Upper lobe of left lung (tissue), 6 donors: ENCODE measurements around the gene NFE2L1. TPM values are rescaled to one million over a fixed set of nuclear protein-coding genes. Genes with fewer than 3 reads are reported as not detected.
A peak's percentile ranks its signal among the peaks of the same experiment; 100 is the strongest.
"Not testable (repeated sequence)": the region's sequence is repeated elsewhere in the genome, so short reads cannot be mapped to it uniquely, and the experiment has no call there.

Source experiments
- ATAC-seq, 2 donors: fragments of 200-7000 bp; cut with Tn5 transposase; one replicate each; pipeline ENCODE4 v1.9.1; 2022; ENCODE audit warnings: mild to moderate bottlenecking in 2 of 2, moderate library complexity in 2 of 2; ENCODE audit not compliant: low FRiP score in 2 of 2
- DNase-seq, 2 donors: peaks; one replicate each; pipeline ENCODE4 v3.0.0-alpha.2; 2019 to 2020
- H3K27ac ChIP-seq, 4 donors: fragments of 200-600 bp; sonication (generic); one replicate each; pipeline ENCODE4 v1.5.1; 2016 to 2019
- H3K27me3 ChIP-seq, 4 donors: fragments of 200-600 bp; sonication (generic); one replicate each; pipeline ENCODE4 v1.5.1; 2017 to 2019
- H3K36me3 ChIP-seq, 4 donors: fragments of 200-600 bp; sonication (generic); one replicate each; pipeline ENCODE4 v1.5.1; 2016 to 2019
- H3K4me1 ChIP-seq, 4 donors: fragments of 200-600 bp; sonication (generic); one replicate each; pipeline ENCODE4 v1.5.1; 2018 to 2019
- H3K4me3 ChIP-seq, 4 donors: fragments of 200-600 bp; sonication (generic); one replicate each; pipeline ENCODE4 v1.5.1; 2017 to 2019; ENCODE audit warnings: mild to moderate bottlenecking in 2 of 4, moderate library complexity in 1 of 4
- H3K9me3 ChIP-seq, 4 donors: fragments of 200-600 bp; sonication (generic); one replicate each; pipeline ENCODE4 v1.5.1; 2018 to 2019
- CTCF ChIP-seq, 6 experiments: fragments of 450-650 bp in 4 of 6; fragments of 200-600 bp in 2 of 6; sonication (generic) in 2 of 6; IDR thresholded peaks; one replicate each; pipeline ENCODE4 v1.5.1; 2016 to 2019; ENCODE audit warnings: antibody characterized with exemption in 6 of 6
- EP300 ChIP-seq, 4 donors: sonication (generic); formaldehyde crosslinking; IDR thresholded peaks; one replicate each; pipeline ENCODE4 v1.5.1; 2017; ENCODE audit warnings: antibody characterized with exemption in 4 of 4, control low read depth in 2 of 4
- POLR2A ChIP-seq, 4 donors: fragments of 450-650 bp; IDR thresholded peaks; one replicate each; pipeline ENCODE4 v1.5.1; 2016 to 2017; ENCODE audit warnings: antibody characterized with exemption in 4 of 4, mild to moderate bottlenecking in 2 of 4
- POLR2AphosphoS5 ChIP-seq, 2 donors: sonication (generic); formaldehyde crosslinking; IDR thresholded peaks; one replicate each; pipeline ENCODE4 v1.5.1; 2017; ENCODE audit warnings: antibody characterized with exemption in 2 of 2
- WGBS, 2 donors: methylation state at CpG; one replicate each; pipeline ENCODE4 v1.1.5; 2017 to 2018; 5-methylcytosine and 5-hydroxymethylcytosine counted together
- total RNA-seq, 6 donors: library from RNA; depleted of rRNA in 4 of 6; stranded (reverse); fragments of >200 nt in 4 of 6; gene quantifications; one replicate each; pipeline versions ENCODE4 v1.1.0 to v1.2.1, GENCODE V29; 2016 to 2021
- donor health status: DM: no; HTN: no; CAD: no; lungs with moderate emphysema.
- donor health status: DM: no; HTN: yes; CAD: no; lungs with severe emphysema.

NFE2L1 gene
- total RNA-seq, 6 donors from 2014 or later, result 105 to 203 (median 148) TPM

- H3K27me3 ChIP-seq, result no peaks in the 10 kb centered on the region
- TF ChIP-seq POLR2AphosphoS5 (IDR thresholded peaks at IDR 0.05) (no peak), EP300 (IDR thresholded peaks at IDR 0.05) (no peak), POLR2A (IDR thresholded peaks at IDR 0.05) (no peak), CTCF (IDR thresholded peaks at IDR 0.05) (peak; percentile 67 to 87 (median 82))
- DNase-seq (peak in 1 of 2 donors; percentile 76), ATAC-seq (peak; percentile 77 to 92)
- WGBS, 2 donors, result 79 to 80% methylated on average over 7 of the region's 7 CpGs
- no peaks in the 10 kb centered on the region for H3K4me1 ChIP-seq
- no peak overlapping the region for H3K4me3 ChIP-seq
- no peaks in the 10 kb centered on the region for H3K9me3 ChIP-seq
- H3K27ac ChIP-seq, result no peak overlapping the region
- H3K36me3 ChIP-seq, result peaks cover 9 to 69% (median 28%) of the 10 kb centered on the region in 4 donors
Measured at GRCh38 chr17:48074322-48075081, 26.3 kb downstream of the NFE2L1 start.

- 95 to 97% methylated on average over 9 to 10 of the region's 10 CpGs for whole genome bisulfite sequencing, 2 donors
Measured at GRCh38 chr17:48077152-48077551, 29.0 kb downstream of the NFE2L1 start.

GRCh38 chr17:48081858-48082257 lies 33.7 kb downstream of the NFE2L1 start:
- Histone ChIP-seq H3K27ac (no peak overlapping the region), H3K36me3 (peaks cover 0 to under 1% (median 0%) of the 10 kb centered on the region in 4 donors), H3K4me1 (peaks cover 5 to 12% (median 12%) of the 10 kb centered on the region in 4 donors), H3K27me3 (no peaks in the 10 kb centered on the region), H3K4me3 (no peak overlapping the region), H3K9me3 (no peaks in the 10 kb centered on the region)
- ATAC-seq (no peak), DNase-seq (no peak)
- TF ChIP-seq CTCF (IDR thresholded peaks at IDR 0.05) (no peak), POLR2A (IDR thresholded peaks at IDR 0.05) (no peak), POLR2AphosphoS5 (IDR thresholded peaks at IDR 0.05) (no peak), EP300 (IDR thresholded peaks at IDR 0.05) (no peak)
- WGBS, 2 donors, result 84% methylated on average over 5 of the region's 5 CpGs

More at GRCh38 chr17:48077152-48077551, 29.0 kb downstream of the NFE2L1 start:
- not testable (repeated sequence) for H3K27ac ChIP-seq, H3K4me3 ChIP-seq, H3K4me1 ChIP-seq, ATAC-seq, DNase-seq, H3K27me3 ChIP-seq, H3K9me3 ChIP-seq
- H3K36me3 ChIP-seq, result peaks cover 3 to 44% (median 12%) of the 10 kb centered on the region in 4 donors

GRCh38 chr17:48084932-48085331 lies 36.8 kb downstream of the NFE2L1 start:
- Histone ChIP-seq H3K36me3 (no peaks in the 10 kb centered on the region), H3K9me3 (no peaks in the 10 kb centered on the region), H3K4me1 (peaks cover 5 to 12% (median 12%) of the 10 kb centered on the region in 4 donors), H3K27ac (no peak overlapping the region), H3K27me3 (no peaks in the 10 kb centered on the region), H3K4me3 (no peak overlapping the region)
- DNase-seq (no peak), ATAC-seq (no peak)
- TF ChIP-seq CTCF (IDR thresholded peaks at IDR 0.05) (no peak), EP300 (IDR thresholded peaks at IDR 0.05) (no peak), POLR2A (IDR thresholded peaks at IDR 0.05) (no peak), POLR2AphosphoS5 (IDR thresholded peaks at IDR 0.05) (no peak)
- WGBS, 2 donors, result 46 to 48% methylated on average over 2 of the region's 2 CpGs

- Histone ChIP-seq H3K27ac (no peak overlapping the region), H3K4me3 (no peak overlapping the region), H3K9me3 (no peaks in the 10 kb centered on the region), H3K4me1 (no peaks in the 10 kb centered on the region), H3K27me3 (no peaks in the 10 kb centered on the region), H3K36me3 (peaks cover 0 to 3% (median 0%) of the 10 kb centered on the region in 4 donors)
- TF ChIP-seq CTCF (IDR thresholded peaks at IDR 0.05) (no peak), EP300 (IDR thresholded peaks at IDR 0.05) (no peak), POLR2AphosphoS5 (IDR thresholded peaks at IDR 0.05) (no peak), POLR2A (IDR thresholded peaks at IDR 0.05) (no peak)
- DNase-seq (no peak), ATAC-seq (no peak)
- WGBS, 2 donors, result 87 to 90% methylated on average over 11 of the region's 11 CpGs
Measured at GRCh38 chr17:48093341-48094045, 45.3 kb downstream of the NFE2L1 start.
